ENCODE results near the gene CFAP210.
"Not testable (repeated sequence)": the region's sequence is repeated elsewhere in the genome, so short reads cannot be mapped to it uniquely, and the experiment has no call there.

- TF ChIP-seq CTCF (IDR thresholded peaks at IDR 0.05; ENCODE audit: borderline replicate concordance, extremely low read depth, low read length, poor library complexity, severe bottlenecking); EZH2 (IDR thresholded peaks at IDR 0.05; ENCODE audit: borderline replicate concordance, low read depth, low read length, severe bottlenecking): not testable (repeated sequence)
Measured at GRCh38 chr2:169615982-169616381, 78.2 kb downstream of the CFAP210 start.
